SH-SY5Y (cell line): ENCODE measurements around the gene COL13A1.

Source experiments
- GATA2 ChIP-seq: IDR thresholded peaks from 2 replicates; pipeline ENCODE4 v1.6.1; 2011; ENCODE audit warnings: mild to moderate bottlenecking, low read depth, low read length
- GATA3 ChIP-seq: IDR thresholded peaks from 2 replicates; pipeline ENCODE4 v1.6.1; 2011; ENCODE audit warnings: low read depth, mild to moderate bottlenecking, low read length, moderate library complexity

DNA sequence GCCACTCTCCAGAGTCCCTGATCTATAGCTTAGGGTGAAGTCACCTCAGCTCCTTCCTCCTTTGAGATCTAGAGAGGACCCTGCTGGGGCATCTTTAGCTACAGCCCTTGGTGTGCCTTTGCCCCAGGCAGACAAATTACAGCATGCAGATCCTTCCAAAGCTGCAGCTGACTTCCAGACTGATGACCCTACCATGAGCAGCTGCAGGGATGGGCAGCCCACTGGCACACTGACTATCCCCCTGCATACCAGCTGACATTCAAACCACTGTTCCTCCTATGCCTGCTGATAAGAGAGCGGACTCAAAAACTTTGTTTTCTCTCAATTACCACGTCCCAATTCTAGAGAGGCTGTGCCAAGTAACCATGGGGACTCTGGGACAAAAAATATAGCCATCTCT lies 70.6 kb downstream of the COL13A1 start:
- TF ChIP-seq GATA2 (peak; percentile 36; the same call in 1 of the 2 replicates), GATA3 (no peak)
